Endodermal cell (in vitro differentiated cells): ENCODE measurements around the gene SLMAP. TPM values are rescaled to one million over a fixed set of nuclear protein-coding genes. Genes with fewer than 3 reads are reported as not detected.

ENCODE experiments used
- DNase-seq: peaks from one replicate; pipeline ENCODE4 v3.0.0-alpha.2; 2017
- H3K27ac ChIP-seq: 2 replicates; pipeline ENCODE4 v1.5.1; 2013; ENCODE audit warnings: mild to moderate bottlenecking, low read depth, low read length, moderate library complexity
- H3K27me3 ChIP-seq: 2 replicates; pipeline ENCODE4 v1.6.1; 2013; ENCODE audit warnings: mild to moderate bottlenecking, low read length, moderate library complexity; ENCODE audit not compliant: insufficient read depth, control insufficient read depth, poor library complexity, severe bottlenecking
- H3K36me3 ChIP-seq: 2 replicates; pipeline ENCODE4 v1.7.0; 2013; ENCODE audit warnings: mild to moderate bottlenecking, low read length, moderate library complexity; ENCODE audit not compliant: control insufficient read depth, insufficient read depth
- H3K4me1 ChIP-seq: one replicate; pipeline ENCODE4 v1.7.0; 2013; ENCODE audit warnings: low read length; ENCODE audit not compliant: control insufficient read depth, insufficient read depth
- H3K4me3 ChIP-seq: 2 replicates; pipeline ENCODE4 v1.5.1; 2013; ENCODE audit warnings: mild to moderate bottlenecking, low read length, moderate library complexity
- H3K9ac ChIP-seq: 2 replicates; pipeline ENCODE4 v1.6.1; 2013; ENCODE audit warnings: mild to moderate bottlenecking, low read length, moderate library complexity; ENCODE audit not compliant: poor library complexity, severe bottlenecking; ENCODE audit errors: extremely low read depth
- H3K9me3 ChIP-seq: 2 replicates; pipeline ENCODE4 v1.6.1; 2013; ENCODE audit warnings: mild to moderate bottlenecking, low read length, moderate library complexity; ENCODE audit not compliant: control insufficient read depth
- H3K27ac Mint-ChIP-seq: 2 replicates; pipeline ENCODE4 v1.8.0; 2020; ENCODE audit warnings: mixed read lengths
- H3K27me3 Mint-ChIP-seq: 2 replicates; pipeline ENCODE4 v1.8.0; 2021; ENCODE audit warnings: mild to moderate bottlenecking, mixed read lengths; ENCODE audit not compliant: insufficient read depth
- H3K36me3 Mint-ChIP-seq: 2 replicates; pipeline ENCODE4 v1.8.0; 2020; ENCODE audit warnings: low read depth, mixed read lengths
- H3K4me1 Mint-ChIP-seq: 2 replicates; pipeline ENCODE4 v1.8.0; 2020; ENCODE audit warnings: mixed read lengths
- H3K4me3 Mint-ChIP-seq: 2 replicates; pipeline ENCODE4 v1.8.0; 2020; ENCODE audit warnings: mild to moderate bottlenecking, moderate library complexity, mixed read lengths
- H3K9me3 Mint-ChIP-seq: 2 replicates; pipeline ENCODE4 v1.8.0; 2020; ENCODE audit warnings: mild to moderate bottlenecking, mixed read lengths
- WGBS, 2 experiments: methylation state at CpG; one replicate each; pipeline versions ENCODE4 v1.1.5 to v1.1.7; 2013; ENCODE audit warnings: missing lambda C conversion rate in 2 of 2, mixed read lengths in 1 of 2; ENCODE audit not compliant: insufficient coverage in 1 of 2, insufficient read length in 1 of 2; 5-methylcytosine and 5-hydroxymethylcytosine counted together
- total RNA-seq, 2 donors: library from RNA; stranded (reverse); fragmentation: NEBNext Ultra II Directional in 1 of 2; extraction: Animal tissue kit (Norgen Biotek cat#: 25700) in 1 of 2; gene quantifications; 2 replicates in 1 of 2; 3 replicates in 1 of 2; pipeline ENCODE4 v1.2.1, GENCODE V29; 2021
- TF ChIP-seq, protein P1 (sequence below): fragments of 200-600 bp; sonication (generic); conservative IDR thresholded peaks from 2 replicates; pipeline ENCODE4 v1.5.0; 2021; ENCODE audit warnings: antibody characterized with exemption, mild to moderate bottlenecking

SLMAP gene
- total RNA-seq, 2 donors from 2014 or later, result 64.8 to 65.7 TPM

DNA sequence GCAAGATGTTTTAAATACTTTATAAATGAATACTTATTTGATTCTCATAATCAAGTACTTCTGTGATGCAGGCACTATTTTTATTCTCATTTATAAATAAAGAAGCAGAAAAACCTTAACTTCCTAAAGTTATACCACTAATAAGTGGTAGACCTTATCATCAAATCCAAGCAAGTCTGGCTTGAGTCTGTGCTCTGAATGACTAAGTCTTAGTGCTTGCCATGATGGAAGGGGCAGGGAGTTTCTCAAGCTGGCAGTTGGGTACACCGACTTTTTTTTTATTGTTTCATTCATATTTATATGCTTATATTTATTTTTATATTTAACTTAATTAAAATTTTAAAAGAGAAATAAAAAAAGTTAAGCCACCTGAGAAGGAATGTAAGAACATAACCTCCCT is 23.6 kb downstream of the SLMAP start:
- no peak for DNase-seq
- Histone ChIP-seq H3K27ac (no peak overlapping the region), H3K4me3 (no peak overlapping the region), H3K27me3 (no peaks in the 10 kb centered on the region), H3K9me3 (no peaks in the 10 kb centered on the region), H3K9ac (no peak overlapping the region), H3K36me3 (no peaks in the 10 kb centered on the region), H3K4me1 (no peaks in the 10 kb centered on the region)
- H3K27ac Mint-ChIP-seq, result no peak overlapping the region
- no peaks in the 10 kb centered on the region for H3K27me3 Mint-ChIP-seq
- TF ChIP-seq, protein P1, sequence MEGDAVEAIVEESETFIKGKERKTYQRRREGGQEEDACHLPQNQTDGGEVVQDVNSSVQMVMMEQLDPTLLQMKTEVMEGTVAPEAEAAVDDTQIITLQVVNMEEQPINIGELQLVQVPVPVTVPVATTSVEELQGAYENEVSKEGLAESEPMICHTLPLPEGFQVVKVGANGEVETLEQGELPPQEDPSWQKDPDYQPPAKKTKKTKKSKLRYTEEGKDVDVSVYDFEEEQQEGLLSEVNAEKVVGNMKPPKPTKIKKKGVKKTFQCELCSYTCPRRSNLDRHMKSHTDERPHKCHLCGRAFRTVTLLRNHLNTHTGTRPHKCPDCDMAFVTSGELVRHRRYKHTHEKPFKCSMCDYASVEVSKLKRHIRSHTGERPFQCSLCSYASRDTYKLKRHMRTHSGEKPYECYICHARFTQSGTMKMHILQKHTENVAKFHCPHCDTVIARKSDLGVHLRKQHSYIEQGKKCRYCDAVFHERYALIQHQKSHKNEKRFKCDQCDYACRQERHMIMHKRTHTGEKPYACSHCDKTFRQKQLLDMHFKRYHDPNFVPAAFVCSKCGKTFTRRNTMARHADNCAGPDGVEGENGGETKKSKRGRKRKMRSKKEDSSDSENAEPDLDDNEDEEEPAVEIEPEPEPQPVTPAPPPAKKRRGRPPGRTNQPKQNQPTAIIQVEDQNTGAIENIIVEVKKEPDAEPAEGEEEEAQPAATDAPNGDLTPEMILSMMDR, result no peak
- no peaks in the 10 kb centered on the region for H3K9me3 Mint-ChIP-seq
- H3K4me3 Mint-ChIP-seq, result no peak overlapping the region
- H3K36me3 Mint-ChIP-seq, result peaks cover 2% of the 10 kb centered on the region
- H3K4me1 Mint-ChIP-seq, result peaks cover 9% of the 10 kb centered on the region
- WGBS, 2 experiments, result no CpG with 5 or more reads among the region's 1 CpG

DNA sequence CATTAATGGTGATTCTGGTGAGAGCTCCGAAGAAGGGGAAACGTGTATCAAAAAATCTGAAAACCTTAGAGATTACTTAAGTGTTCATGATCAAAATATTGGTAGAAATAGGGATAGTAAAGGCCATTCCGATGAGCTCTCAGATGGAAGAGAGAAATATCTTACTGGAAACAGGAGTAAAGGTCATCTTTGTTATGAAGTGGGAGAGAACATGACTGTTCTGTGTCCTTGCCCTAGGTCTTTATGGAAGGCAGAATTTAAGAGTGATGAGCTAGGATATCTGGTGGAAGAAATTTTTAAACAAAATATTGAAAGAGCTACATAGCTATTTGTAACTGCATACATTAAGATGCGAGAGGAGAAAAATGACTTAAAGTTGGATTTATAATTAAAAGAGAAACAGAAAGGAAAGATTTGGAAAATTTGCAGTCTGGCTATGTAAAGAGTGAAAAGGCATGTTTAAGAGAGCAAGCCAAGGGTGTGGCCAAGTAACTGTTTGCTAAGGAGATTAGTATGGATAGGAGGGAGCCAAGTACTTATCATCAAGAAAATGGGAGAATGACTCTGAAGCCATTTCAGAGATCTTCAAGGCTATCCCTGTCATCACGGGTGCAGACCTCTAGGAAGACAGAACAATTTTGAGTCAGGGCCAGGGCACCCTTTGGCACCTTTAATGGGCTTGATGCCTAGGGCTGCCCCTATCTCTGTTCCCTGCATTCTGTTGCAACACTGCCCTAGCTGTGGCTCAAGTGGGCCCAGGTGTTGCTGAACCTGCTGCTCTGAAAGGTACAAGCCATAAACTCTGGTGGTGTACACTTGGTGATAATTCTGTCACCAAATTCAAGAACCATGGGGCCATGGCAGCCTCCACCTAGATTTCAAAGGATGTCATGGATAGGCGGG is 27.3 kb downstream of the SLMAP start:
- 93 to 99% methylated on average over 6 of the region's 6 CpGs for WGBS, 2 experiments
- H3K36me3 ChIP-seq, result no peaks in the 10 kb centered on the region
- no peak overlapping the region for H3K9ac ChIP-seq
- no peak overlapping the region for H3K4me3 Mint-ChIP-seq
- no peaks in the 10 kb centered on the region for H3K36me3 Mint-ChIP-seq
- TF ChIP-seq, protein P1, result no peak
- H3K27me3 ChIP-seq, result no peaks in the 10 kb centered on the region
- H3K27me3 Mint-ChIP-seq, result no peaks in the 10 kb centered on the region
- H3K4me1 Mint-ChIP-seq, result peaks cover 9% of the 10 kb centered on the region
- no peak overlapping the region for H3K4me3 ChIP-seq
- no peak for DNase-seq
- H3K9me3 Mint-ChIP-seq, result no peaks in the 10 kb centered on the region
- H3K27ac Mint-ChIP-seq, result no peak overlapping the region
- H3K27ac ChIP-seq, result no peak overlapping the region
- H3K4me1 ChIP-seq, result no peaks in the 10 kb centered on the region
- no peaks in the 10 kb centered on the region for H3K9me3 ChIP-seq

DNA sequence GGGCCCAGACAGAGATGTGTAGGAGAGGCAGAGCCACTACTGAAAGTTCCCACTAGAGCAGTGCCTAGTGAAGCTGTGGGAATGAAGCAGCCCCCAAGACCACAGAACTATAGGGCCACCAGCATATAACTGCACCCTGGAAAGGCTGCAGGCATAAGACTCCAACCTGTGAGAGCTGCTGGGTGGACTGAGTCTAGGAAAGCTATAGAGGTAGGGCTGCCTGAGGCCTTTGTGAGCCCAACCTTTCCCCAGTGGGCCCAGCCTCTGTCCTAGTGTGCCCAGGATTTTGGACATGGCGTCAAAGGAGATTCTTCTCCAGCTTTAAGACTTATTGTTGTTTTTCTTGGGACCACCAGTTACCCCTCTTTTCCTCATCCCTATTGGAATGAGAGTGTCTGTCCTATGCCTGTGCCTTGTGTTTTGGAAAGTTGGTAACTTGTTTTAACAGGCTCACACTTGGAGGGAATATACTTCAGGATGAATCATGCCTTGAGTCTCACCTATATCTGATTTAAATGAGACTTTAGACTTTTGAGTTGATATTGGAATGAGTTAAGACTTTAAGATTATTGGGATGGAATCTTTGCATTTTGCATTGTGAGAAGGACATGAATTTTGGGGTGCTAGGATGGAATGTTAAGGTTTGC is 28.1 kb downstream of the SLMAP start:
- no peak for DNase-seq
- Mint-ChIP-seq H3K27me3 (no peaks in the 10 kb centered on the region), H3K4me1 (peaks cover 9% of the 10 kb centered on the region), H3K27ac (no peak overlapping the region), H3K4me3 (no peak overlapping the region), H3K9me3 (no peaks in the 10 kb centered on the region), H3K36me3 (no peaks in the 10 kb centered on the region)
- TF ChIP-seq, protein P1, result no peak
- no peak overlapping the region for H3K4me3 ChIP-seq
- no peak overlapping the region for H3K9ac ChIP-seq
- no peaks in the 10 kb centered on the region for H3K4me1 ChIP-seq
- H3K27me3 ChIP-seq, result no peaks in the 10 kb centered on the region
- WGBS, 2 experiments, result 100% methylated on average over 1 of the region's 1 CpG; no CpG with 5 or more reads in 1 of the 2 experiments
- H3K36me3 ChIP-seq, result no peaks in the 10 kb centered on the region
- H3K27ac ChIP-seq, result no peak overlapping the region
- no peaks in the 10 kb centered on the region for H3K9me3 ChIP-seq
